CD4-positive, alpha-beta T cell treated with Interleukin-17A for 4 hours (primary cell): ENCODE data around the gene ALPL.
A peak's percentile ranks its signal among the peaks of the same experiment; 100 is the strongest.

Source experiments
- DNase-seq: peaks from one replicate; pipeline ENCODE4 v3.0.0-alpha.2; 2020; ENCODE audit warnings: mixed read lengths

ALPL gene

DNA sequence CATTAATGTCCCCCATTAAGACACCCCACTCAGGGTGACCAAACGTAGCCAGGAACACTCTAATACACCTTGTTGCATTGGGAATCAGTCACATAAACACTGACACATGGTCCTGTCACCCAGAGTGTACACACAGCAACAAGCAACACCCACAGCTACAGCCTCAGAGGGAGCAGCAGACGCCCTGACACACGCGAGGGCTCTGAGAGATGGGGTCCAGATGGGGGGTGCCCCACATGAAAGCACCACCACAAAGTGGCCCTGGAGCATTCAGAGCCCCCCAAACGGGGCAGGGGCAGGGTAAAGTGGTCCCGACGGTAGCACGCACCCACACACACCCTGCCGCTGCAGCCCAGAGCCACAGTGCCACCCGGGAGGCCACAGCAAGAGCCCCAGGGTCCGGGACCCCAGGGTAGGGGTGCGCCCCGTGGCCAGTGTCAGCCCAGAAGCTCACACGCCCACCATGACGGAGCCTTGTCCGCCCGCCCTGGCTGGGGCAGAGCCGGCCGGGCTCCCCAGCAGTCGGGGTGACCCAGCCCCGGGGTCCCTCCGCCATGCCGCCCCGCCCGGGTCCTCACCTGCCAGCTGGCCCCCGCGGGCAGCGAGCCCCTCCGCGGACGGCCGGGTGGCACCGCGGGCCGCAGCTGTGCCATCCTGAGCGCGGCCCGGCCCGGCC is 112.7 kb downstream of the ALPL start:
- DNase-seq: no peak

DNA sequence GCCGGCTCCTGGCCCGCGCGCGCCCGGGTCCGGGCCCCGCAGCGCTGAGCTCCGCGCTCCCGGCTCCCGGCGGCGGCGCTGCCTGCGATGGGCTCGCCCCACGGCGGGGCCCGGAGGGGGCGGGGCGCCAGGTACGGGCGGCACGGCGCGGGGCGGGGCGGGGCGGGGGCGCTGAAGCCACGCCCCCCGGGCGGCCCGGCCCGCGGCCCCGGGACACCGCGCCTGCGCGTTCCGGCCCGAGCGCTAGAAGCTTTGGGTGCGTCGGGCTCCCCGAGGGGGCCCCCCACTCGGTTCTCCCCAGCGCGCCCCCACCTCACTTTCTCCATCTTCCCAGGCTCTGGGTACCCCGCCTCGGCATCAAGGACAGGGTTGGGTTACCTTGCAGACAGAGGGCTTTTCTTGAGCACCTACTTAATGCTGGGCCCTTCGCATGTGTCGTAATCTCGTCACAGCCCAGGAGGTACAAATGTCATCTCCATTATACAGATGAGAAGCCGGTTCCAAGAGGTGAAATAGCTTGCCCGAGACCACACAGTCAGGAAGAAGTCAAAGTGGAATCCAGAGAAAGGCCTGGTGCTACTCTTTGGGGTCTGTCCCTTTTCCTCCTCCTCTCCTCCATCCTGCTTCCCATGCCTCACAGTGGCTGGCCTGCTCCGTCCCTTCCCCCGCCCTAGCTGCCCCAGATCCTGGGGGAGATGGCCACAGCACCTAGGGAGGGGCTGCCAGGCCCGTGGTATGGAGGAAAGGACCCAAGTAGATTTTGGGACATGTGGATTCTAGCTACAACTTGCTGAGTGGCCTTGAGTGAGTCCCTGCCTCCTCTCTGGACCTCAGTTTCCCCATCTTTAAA is 113.5 kb downstream of the ALPL start:
- DNase-seq: peak; percentile 69

DNA sequence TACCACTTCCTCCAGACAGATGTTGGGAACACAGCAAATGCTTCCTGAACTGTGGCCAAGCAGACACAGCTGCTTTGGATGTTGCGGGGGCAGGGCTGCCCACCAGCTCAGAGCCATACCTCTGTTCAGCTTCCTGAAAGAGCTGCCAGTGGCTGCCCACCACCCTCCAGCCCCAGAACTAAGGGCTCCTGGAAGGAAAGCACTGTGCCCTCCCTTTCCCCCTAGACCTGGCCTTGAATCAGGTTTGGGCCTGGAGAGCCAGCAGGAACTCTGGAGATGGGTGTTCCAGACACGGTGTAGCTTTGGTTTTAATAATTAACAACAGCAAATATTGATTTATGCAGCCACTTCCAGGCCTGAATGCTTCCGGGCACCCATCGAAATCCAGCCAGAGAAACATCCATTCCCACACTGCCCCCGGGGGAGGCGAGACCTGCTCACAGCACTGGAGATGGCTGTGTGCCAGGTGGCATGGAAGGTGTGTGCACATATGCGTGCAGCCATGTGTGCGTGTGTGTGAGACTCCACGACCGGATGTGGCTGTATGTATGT is 114.3 kb downstream of the ALPL start:
- no peak for DNase-seq

DNA sequence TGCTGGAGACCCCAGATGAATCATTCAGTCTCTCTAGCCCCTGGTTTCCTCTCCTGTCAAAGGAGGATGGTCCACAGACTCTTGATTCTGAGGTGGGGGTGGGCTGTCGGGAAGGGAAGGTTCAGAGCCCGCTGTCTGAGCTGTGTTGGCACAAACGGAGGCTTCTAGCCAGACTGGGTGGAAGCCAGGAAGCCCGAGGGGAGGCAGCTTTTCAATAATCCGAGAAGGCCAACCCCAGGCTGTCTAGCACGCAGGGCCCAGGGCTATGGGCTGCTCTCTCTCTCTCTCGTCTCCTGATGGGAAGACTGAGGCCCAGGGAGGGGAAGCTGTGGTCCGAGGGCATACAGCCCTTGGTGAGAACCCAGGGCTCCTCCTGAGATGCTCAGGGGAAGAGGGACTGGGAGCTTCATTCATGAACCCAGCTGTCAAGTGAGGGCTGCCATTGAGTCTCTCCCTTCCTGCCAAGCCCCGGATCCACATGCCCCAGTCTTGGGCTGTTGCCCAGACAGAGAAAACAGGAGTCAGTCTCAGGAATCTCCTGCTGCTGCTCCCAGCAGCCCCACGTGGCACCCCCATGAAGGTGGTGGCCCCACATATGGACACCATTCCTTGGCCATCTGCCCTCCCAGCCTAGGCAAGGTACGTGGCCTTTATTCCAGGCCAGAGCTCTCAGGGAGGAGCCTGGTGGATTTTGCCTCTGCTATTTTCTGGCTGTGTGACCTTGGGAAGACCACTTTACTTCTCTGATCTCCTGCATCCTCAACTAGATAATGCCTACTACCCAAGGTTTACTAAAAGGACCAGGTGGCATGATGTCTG is 115.6 kb downstream of the ALPL start:
- DNase-seq: no peak

DNA sequence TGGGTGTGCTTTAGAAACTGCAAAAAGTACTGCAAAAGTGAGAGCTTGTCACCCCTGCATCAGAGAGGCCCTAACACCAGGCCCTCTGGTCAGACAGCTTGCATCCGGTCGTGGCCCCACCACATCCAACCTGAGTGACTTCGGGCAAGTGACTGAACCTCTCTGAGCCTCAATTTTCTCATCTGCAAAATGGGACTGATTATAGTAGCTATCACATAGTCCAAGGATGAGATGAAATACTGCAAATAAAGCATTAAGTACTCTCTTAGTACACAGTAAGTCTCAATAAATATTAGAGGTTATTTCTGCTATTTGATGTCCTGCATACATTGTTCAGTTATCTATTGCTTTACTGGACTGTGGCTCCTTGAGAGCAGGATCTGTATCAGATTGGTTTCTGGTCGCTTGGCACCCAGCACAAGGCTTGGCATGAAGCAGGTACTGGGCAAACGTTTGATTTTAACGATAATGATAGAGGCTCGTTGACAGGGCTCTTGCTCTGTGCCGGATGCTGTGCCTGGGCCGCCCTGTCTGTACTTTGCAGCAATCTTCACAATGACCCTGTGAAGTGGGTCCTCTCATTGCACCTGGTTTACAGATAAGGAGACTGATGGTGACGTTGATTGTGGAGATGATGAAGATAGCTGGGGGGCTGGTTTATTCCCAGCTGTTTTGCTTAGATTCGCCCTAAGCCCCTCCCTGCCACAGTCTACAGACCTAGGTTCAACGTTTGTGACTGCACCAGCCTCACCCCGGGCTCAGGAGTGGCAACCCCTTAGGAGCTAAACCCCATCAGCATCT is 116.4 kb downstream of the ALPL start:
- no peak for DNase-seq

DNA sequence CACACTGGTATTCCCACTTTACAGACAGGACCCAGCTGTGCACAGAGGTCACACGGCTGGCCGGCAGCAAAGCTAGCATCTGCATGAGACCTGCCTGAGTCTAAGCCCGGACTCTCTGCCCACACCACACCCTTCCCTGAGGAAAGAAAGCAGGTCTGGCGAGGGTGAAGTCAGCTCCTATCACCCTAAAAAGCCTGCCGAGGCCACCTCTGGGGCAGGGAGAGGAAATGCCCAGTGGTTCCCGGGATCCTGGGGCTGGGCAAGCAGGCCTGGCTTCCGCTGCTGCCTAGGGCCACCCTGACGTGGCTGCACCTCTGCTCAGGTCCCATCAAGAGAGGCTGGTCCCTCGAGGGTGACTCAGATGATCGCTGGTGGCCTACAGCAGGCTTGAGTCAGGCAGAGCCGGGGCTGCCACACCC is 117.7 kb downstream of the ALPL start:
- DNase-seq: no peak
